GM12878 (cell line): ENCODE results near the gene CENPF. TPM values are rescaled to one million over a fixed set of nuclear protein-coding genes. Genes with fewer than 3 reads are reported as not detected.
"Not testable (repeated sequence)": the region's sequence is repeated elsewhere in the genome, so short reads cannot be mapped to it uniquely, and the experiment has no call there.

ENCODE experiments used
- ATAC-seq: fragments of 200-7000 bp; cut with Tn5 transposase; 3 replicates; pipeline ENCODE4 v1.9.1; 2020; ENCODE audit warnings: mild to moderate bottlenecking, moderate library complexity
- BruUV-seq: library from RNA; stranded (reverse); fragments of 400-500 nt; replicated peaks from 2 replicates; lab custom pipeline; 2021; lab: Mats Ljungman, UMichigan
- CTCF ChIA-PET: fragments of 300-600 bp; sonication (Branson Sonifier 250); formaldehyde crosslinking; extraction: SDS; loops from one replicate; lab custom pipeline; 2021; ENCODE audit warnings: inconsistent platforms; lab: Yijun Ruan, JAX
- POLR2A ChIA-PET: fragments of 350-600 bp; formaldehyde crosslinking; extraction: SDS; loops from one replicate; lab custom pipeline; 2021; ENCODE audit warnings: inconsistent platforms; lab: Charles Lee
- RAD21 ChIA-PET: fragments of 300-600 bp; sonication (Branson Sonifier 250); formaldehyde crosslinking; loops from one replicate; lab custom pipeline; 2023; ENCODE audit warnings: antibody characterized with exemption; ENCODE audit not compliant: unreplicated experiment; lab: Charles Lee
- SMC1A ChIA-PET: fragments of 300-600 bp; sonication (Branson Sonifier 250); formaldehyde crosslinking; loops from one replicate; lab custom pipeline; 2023; ENCODE audit not compliant: unreplicated experiment, uncharacterized antibody; lab: Charles Lee
- DNase-seq: peaks from one replicate; pipeline ENCODE4 v3.0.0-alpha.2; 2011; ENCODE audit warnings: low read depth, low spot score
- FAIRE-seq: peaks from 3 replicates; lab custom pipeline; 2011; peaks lifted over from hg19 to GRCh38; lab: Jason Lieb, UNC
- H2AFZ ChIP-seq: 2 replicates; pipeline ENCODE4 v1.6.0; 2011; ENCODE audit warnings: low read depth, low read length, control low read depth; ENCODE audit not compliant: control insufficient read depth
- H3K27ac ChIP-seq: 2 replicates; pipeline ENCODE4 v1.5.1; 2011; ENCODE audit warnings: control low read depth; ENCODE audit not compliant: control insufficient read depth, insufficient read depth
- H3K27me3 ChIP-seq, 2 experiments: replicated peaks in 1 of 2; 2 replicates each; pipeline versions ENCODE4 v1.6.0 to v1.6.1; 2011; ENCODE audit warnings: low read length in 1 of 2; ENCODE audit not compliant: control insufficient read depth in 2 of 2, insufficient read depth in 2 of 2
- H3K36me3 ChIP-seq, 2 experiments: 2 replicates each; pipeline ENCODE4 v1.5.1; 2011; ENCODE audit warnings: low read length in 1 of 2; ENCODE audit not compliant: control insufficient read depth in 2 of 2, insufficient read depth in 2 of 2
- H3K4me1 ChIP-seq: 2 replicates; pipeline ENCODE4 v1.6.1; 2011; ENCODE audit warnings: mild to moderate bottlenecking, low read length, moderate library complexity, mixed read lengths; ENCODE audit not compliant: control insufficient read depth, insufficient read depth
- H3K4me2 ChIP-seq: 2 replicates; pipeline ENCODE4 v1.6.0; 2011; ENCODE audit warnings: control low read depth; ENCODE audit not compliant: control insufficient read depth, insufficient read depth
- H3K4me3 ChIP-seq: fragments of 200-600 bp; sonication (generic); 2 replicates; pipeline ENCODE4 v1.5.1; 2016
- H3K79me2 ChIP-seq: 2 replicates; pipeline ENCODE4 v1.6.0; 2011; ENCODE audit warnings: low read length; ENCODE audit not compliant: control insufficient read depth, insufficient read depth
- H3K9ac ChIP-seq: 2 replicates; pipeline ENCODE4 v1.8.0; 2011; ENCODE audit warnings: low read length, control low read depth, mixed read lengths; ENCODE audit not compliant: control insufficient read depth, insufficient read depth
- H3K9me3 ChIP-seq: replicated peaks from 3 replicates; pipeline ENCODE4 v1.5.1; 2011; ENCODE audit warnings: mild to moderate bottlenecking, low read length; ENCODE audit not compliant: control insufficient read depth, insufficient read depth
- H4K20me1 ChIP-seq: 2 replicates; pipeline ENCODE4 v1.6.0; 2011; ENCODE audit not compliant: control insufficient read depth, insufficient read depth
- ATF7 ChIP-seq: fragments of 450-650 bp; IDR thresholded peaks from 2 replicates; pipeline ENCODE4 v1.6.1; 2016; ENCODE audit warnings: low read depth, mild to moderate bottlenecking
- YBX1 ChIP-seq: fragments of 450-650 bp; IDR thresholded peaks from 2 replicates; pipeline ENCODE4 v1.6.1; 2016; ENCODE audit warnings: antibody characterized with exemption
- WGBS: methylation state at CpG from one replicate; pipeline ENCODE4 v1.1.6; 2016; ENCODE audit warnings: low lambda C conversion rate; ENCODE audit not compliant: insufficient replicate concordance, insufficient coverage; ENCODE audit errors: missing lambda C conversion rate; 5-methylcytosine and 5-hydroxymethylcytosine counted together
- in situ Hi-C: fragments of 300-500 bp; cut with MboI; formaldehyde crosslinking; loops from 9 replicates; pipeline ENCODE4 v1.14.3; 2018; ENCODE audit warnings: mixed read lengths
- intact Hi-C: fragments of 100-400 bp; cut with micrococcal nuclease; formaldehyde crosslinking; loops from one replicate; pipeline ENCODE4 v1.14.2; 2022; ENCODE audit not compliant: unreplicated experiment
- polyA plus RNA-seq, 11 experiments: library from polyadenylated mRNA; depleted of rRNA in 4 of 11; unstranded in 6 of 11; stranded (reverse) in 5 of 11; fragments of >200 nt; fragmentation: Nextera tagmentation in 4 of 11; fragmentation: Illumina TruSeq in 1 of 11; extraction: Ambion mirVana in 4 of 11; extraction: Trizol in 1 of 11; gene quantifications; 1 replicate in 1 of 11; 2 replicates in 10 of 11; pipeline versions ENCODE4 v1.2.1 to v1.2.3, GENCODE V29; 2011 to 2016; ENCODE audit warnings: inconsistent platforms in 2 of 11, missing spikeins in 2 of 11, low read depth in 1 of 11
- total RNA-seq, 4 experiments: library from RNA; depleted of rRNA in 3 of 4; stranded (reverse); fragments of >200 nt in 3 of 4; fragmentation: Illumina TruSeq in 1 of 4; extraction: Trizol in 1 of 4; gene quantifications; 2 replicates each; pipeline versions ENCODE4 v1.2.1 to v1.2.3, GENCODE V29; 2013 to 2021

Gene CENPF
- total and polyA plus RNA-seq, 10 of the 15 experiments (the other 5 are each of a cell fraction or from before 2014, with no cell fraction given) = 26.0 to 132 (median 70.5) TPM

- Histone ChIP-seq H3K9me3 (no peaks in the 10 kb centered on the region), H3K36me3 (no peaks in the 10 kb centered on the region), H3K4me3 (no peak overlapping the region), H3K4me2 (no peak overlapping the region), H3K9ac (no peak overlapping the region), H2AFZ (no peak overlapping the region), H4K20me1 (no peaks in the 10 kb centered on the region), H3K27me3 (no peaks in the 10 kb centered on the region), H3K27ac (no peak overlapping the region), H3K79me2 (no peaks in the 10 kb centered on the region), H3K4me1 (no peaks in the 10 kb centered on the region)
- BruUV-seq = no TSS peak
- DNase-seq = no peak
- WGBS = 38% methylated on average over 5 of the region's 5 CpGs
- intact Hi-C loops (no loop called here), in situ Hi-C loops (no loop called here)
- FAIRE-seq = peak; percentile 27
- TF ChIP-seq YBX1 (no peak), ATF7 (no peak)
- RAD21 ChIA-PET = interaction anchor here (1.2 kb wide), 2 partner anchors 36 to 258 kb away, joined by 4 read pairs; no protein-coding TSS in a partner anchor
- POLR2A ChIA-PET = no interaction called here
- CTCF ChIA-PET = interaction anchor here (0.8 to 20.7 kb wide), 3 partner anchors 8 to 256 kb away, joined by 3 to 597 read pairs (median 42); no protein-coding TSS in a partner anchor
- ATAC-seq = no peak
- SMC1A ChIA-PET = interaction anchor here (0.7 to 6.9 kb wide), 4 partner anchors 8 to 259 kb away, joined by 3 to 48 read pairs (median 18); no protein-coding TSS in a partner anchor
These were observed 12.3 kb upstream of the CENPF start for GRCh38 chr1:214590696-214591095.

GRCh38 chr1:214591918-214592317 is 11.1 kb upstream of the CENPF start:
- BruUV-seq, H3K4me2 ChIP-seq, H3K79me2 ChIP-seq, in situ Hi-C loops, POLR2A ChIA-PET, H3K4me3 ChIP-seq, H3K27me3 ChIP-seq, H3K27ac ChIP-seq, H3K9me3 ChIP-seq, H2AFZ ChIP-seq, H3K9ac ChIP-seq, H4K20me1 ChIP-seq, DNase-seq, intact Hi-C loops, ATAC-seq, H3K36me3 ChIP-seq, FAIRE-seq, H3K4me1 ChIP-seq: not testable (repeated sequence)
- CTCF ChIA-PET = interaction anchor here (0.8 to 20.7 kb wide), 5 partner anchors 9 to 378 kb away, joined by 3 to 597 read pairs (median 8); no protein-coding TSS in a partner anchor
- 33% methylated on average over 8 of the region's 8 CpGs for WGBS
- SMC1A ChIA-PET = interaction anchor here (1.0 to 6.9 kb wide), 6 partner anchors 10 to 330 kb away, joined by 3 to 48 read pairs (median 7); no protein-coding TSS in a partner anchor
- RAD21 ChIA-PET = interaction anchor here (0.9 to 2.8 kb wide), 3 partner anchors 11 to 260 kb away, joined by 5 to 20 read pairs (median 5); partner anchors contain the start of gene CENPF
